ENCODE results near the gene IGSF9.

IGSF9 gene

DNA sequence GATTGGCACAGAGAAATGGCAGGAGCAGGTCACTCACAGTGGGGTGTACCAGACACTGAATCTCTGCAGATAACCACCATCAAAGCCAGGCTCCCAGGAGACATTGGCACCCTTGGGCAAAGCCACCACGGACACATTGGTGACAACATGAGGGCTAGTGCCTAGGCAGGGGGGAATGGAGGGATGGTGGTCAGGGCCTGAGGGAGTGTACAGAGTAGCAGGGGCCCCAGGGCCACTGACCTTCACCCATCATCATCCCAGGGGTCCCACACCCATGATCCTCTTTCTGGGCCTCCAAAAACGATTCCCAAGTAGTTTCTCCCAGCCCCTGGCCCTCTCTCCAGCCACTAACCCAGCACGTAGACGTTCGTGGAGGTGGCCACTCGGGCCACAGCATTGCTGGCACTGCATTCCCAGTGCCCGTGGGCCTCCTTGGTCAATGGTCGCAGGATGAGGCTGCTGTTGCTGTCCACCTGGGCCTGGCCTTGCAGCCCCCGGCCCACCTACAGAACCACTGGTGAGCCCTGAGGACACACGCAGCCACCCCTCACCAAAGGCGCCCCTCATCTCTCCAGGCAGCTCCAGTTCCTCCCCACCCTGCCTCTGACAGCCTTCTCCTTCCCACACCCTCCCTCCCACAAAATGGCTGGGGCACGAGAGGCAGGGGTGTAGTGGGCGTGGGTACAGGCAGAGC, 14.2 kb downstream of the IGSF9 start:
- Histone ChIP-seq H3K4me2 (ENCODE audit: low read depth, low read length, poor library complexity, severe bottlenecking) (no peak overlapping the region), H4K20me1 (ENCODE audit: low read depth, low read length) (no peaks in the 10 kb centered on the region), H3F3A (ENCODE audit: insufficient read depth) (no peaks in the 10 kb centered on the region), H2AFZ (ENCODE audit: low read depth, low read length, severe bottlenecking) (no peak overlapping the region), H3K9ac (ENCODE audit: low read length) (no peak overlapping the region), H3K79me2 (ENCODE audit: insufficient read depth, low read length) (no peaks in the 10 kb centered on the region), H3K27me3 (ENCODE audit: low read length) (no peaks in the 10 kb centered on the region), H3K9me3 (ENCODE audit: insufficient read depth, low read length) (no peaks in the 10 kb centered on the region), H3K4me3 (ENCODE audit: insufficient read depth, low read length, poor library complexity, severe bottlenecking) (no peak overlapping the region), H3K36me3 (ENCODE audit: low read length) (no peaks in the 10 kb centered on the region), H3K9me2 (replicated peaks; ENCODE audit: insufficient read depth, low read length) (no peaks in the 10 kb centered on the region), H3K27ac (ENCODE audit: low read depth, low read length) (no peak overlapping the region)
- TF ChIP-seq, protein P1, sequence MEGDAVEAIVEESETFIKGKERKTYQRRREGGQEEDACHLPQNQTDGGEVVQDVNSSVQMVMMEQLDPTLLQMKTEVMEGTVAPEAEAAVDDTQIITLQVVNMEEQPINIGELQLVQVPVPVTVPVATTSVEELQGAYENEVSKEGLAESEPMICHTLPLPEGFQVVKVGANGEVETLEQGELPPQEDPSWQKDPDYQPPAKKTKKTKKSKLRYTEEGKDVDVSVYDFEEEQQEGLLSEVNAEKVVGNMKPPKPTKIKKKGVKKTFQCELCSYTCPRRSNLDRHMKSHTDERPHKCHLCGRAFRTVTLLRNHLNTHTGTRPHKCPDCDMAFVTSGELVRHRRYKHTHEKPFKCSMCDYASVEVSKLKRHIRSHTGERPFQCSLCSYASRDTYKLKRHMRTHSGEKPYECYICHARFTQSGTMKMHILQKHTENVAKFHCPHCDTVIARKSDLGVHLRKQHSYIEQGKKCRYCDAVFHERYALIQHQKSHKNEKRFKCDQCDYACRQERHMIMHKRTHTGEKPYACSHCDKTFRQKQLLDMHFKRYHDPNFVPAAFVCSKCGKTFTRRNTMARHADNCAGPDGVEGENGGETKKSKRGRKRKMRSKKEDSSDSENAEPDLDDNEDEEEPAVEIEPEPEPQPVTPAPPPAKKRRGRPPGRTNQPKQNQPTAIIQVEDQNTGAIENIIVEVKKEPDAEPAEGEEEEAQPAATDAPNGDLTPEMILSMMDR (IDR thresholded peaks at IDR 0.05; ENCODE audit: insufficient read depth, low read length, poor library complexity, severe bottlenecking), result no peak
- TF ChIP-seq EZH2phosphoT487 (conservative IDR thresholded peaks at IDR 0.05; ENCODE audit: low read length), result no peak

DNA sequence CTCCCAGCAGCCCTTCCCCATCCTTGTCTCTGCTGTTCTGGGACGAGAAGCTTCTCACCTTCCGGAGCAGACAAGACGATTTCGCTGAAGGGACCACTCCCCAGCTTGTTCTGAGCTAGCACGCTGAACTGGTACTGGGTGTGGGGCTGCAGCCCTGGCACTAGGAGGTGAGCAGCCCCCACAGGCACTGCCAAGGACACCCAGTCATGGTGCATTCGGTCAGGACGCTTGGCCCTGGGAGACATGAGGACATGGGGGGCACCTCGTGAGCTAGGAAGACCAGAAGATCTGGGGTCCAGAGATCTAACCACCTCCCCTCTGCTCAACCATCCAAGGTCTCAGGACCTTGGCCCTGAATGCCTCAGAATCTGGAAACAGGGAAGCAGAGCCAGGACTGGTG, 14.8 kb downstream of the IGSF9 start:
- no peak overlapping the region for H3K9ac ChIP-seq (ENCODE audit: low read length)
- H3K27ac ChIP-seq (ENCODE audit: low read depth, low read length), result no peak overlapping the region
- H3K27me3 ChIP-seq (ENCODE audit: low read length), result no peaks in the 10 kb centered on the region
- H3K9me3 ChIP-seq (ENCODE audit: insufficient read depth, low read length), result no peaks in the 10 kb centered on the region
- H2AFZ ChIP-seq (ENCODE audit: low read depth, low read length, severe bottlenecking), result no peak overlapping the region
- no peaks in the 10 kb centered on the region for H3K9me2 ChIP-seq (replicated peaks; ENCODE audit: insufficient read depth, low read length)
- H4K20me1 ChIP-seq (ENCODE audit: low read depth, low read length), result no peaks in the 10 kb centered on the region
- no peaks in the 10 kb centered on the region for H3K79me2 ChIP-seq (ENCODE audit: insufficient read depth, low read length)
- no peak overlapping the region for H3K4me2 ChIP-seq (ENCODE audit: low read depth, low read length, poor library complexity, severe bottlenecking)
- H3K36me3 ChIP-seq (ENCODE audit: low read length), result no peaks in the 10 kb centered on the region
- H3F3A ChIP-seq (ENCODE audit: insufficient read depth), result no peaks in the 10 kb centered on the region
- TF ChIP-seq, protein P1 (IDR thresholded peaks at IDR 0.05; ENCODE audit: insufficient read depth, low read length, poor library complexity, severe bottlenecking), result no peak
- no peak for TF ChIP-seq EZH2phosphoT487 (conservative IDR thresholded peaks at IDR 0.05; ENCODE audit: low read length)
- H3K4me3 ChIP-seq (ENCODE audit: insufficient read depth, low read length, poor library complexity, severe bottlenecking), result no peak overlapping the region

DNA sequence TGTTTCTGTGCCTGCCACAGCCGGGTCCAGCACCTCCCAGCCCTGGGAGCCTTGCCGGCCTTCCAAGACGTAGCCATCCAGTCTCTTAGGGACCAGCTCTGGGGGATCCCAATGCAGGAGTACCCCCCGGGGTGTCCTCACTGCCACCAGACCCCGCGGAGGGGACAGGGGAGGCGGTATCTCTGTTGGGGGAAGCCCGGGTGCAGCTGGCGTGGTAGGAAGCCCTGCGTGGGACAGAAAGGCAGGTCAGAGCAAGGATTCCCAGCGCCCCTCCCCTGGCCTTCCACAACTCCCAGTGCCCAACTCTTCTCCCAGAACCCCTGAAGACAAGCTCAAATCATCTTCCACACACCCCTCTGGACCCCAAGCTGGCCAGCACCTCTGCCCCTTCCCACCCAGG, 15.2 kb downstream of the IGSF9 start:
- H4K20me1 ChIP-seq (ENCODE audit: low read depth, low read length), result no peaks in the 10 kb centered on the region
- TF ChIP-seq, protein P1 (IDR thresholded peaks at IDR 0.05; ENCODE audit: insufficient read depth, low read length, poor library complexity, severe bottlenecking), result no peak
- TF ChIP-seq EZH2phosphoT487 (conservative IDR thresholded peaks at IDR 0.05; ENCODE audit: low read length), result no peak

More for the DNA sequence above, 15.2 kb downstream of the IGSF9 start:
- Histone ChIP-seq H3K9ac (ENCODE audit: low read length) (no peak overlapping the region), H3K79me2 (ENCODE audit: insufficient read depth, low read length) (peaks cover under 1% of the 10 kb centered on the region; the same call in 1 of the 2 replicates), H3K27me3 (ENCODE audit: low read length) (no peaks in the 10 kb centered on the region), H3K36me3 (ENCODE audit: low read length) (no peaks in the 10 kb centered on the region), H3K9me3 (ENCODE audit: insufficient read depth, low read length) (no peaks in the 10 kb centered on the region), H2AFZ (ENCODE audit: low read depth, low read length, severe bottlenecking) (no peak overlapping the region), H3K27ac (ENCODE audit: low read depth, low read length) (no peak overlapping the region), H3K9me2 (replicated peaks; ENCODE audit: insufficient read depth, low read length) (no peaks in the 10 kb centered on the region), H3F3A (ENCODE audit: insufficient read depth) (no peaks in the 10 kb centered on the region), H3K4me2 (ENCODE audit: low read depth, low read length, poor library complexity, severe bottlenecking) (no peak overlapping the region), H3K4me3 (ENCODE audit: insufficient read depth, low read length, poor library complexity, severe bottlenecking) (no peak overlapping the region)

Data from SU-DHL-6 (cell line).